ENCODE data around the gene REST.
A peak's percentile ranks its signal among the peaks of the same experiment; 100 is the strongest.
"Not testable (repeated sequence)": the region's sequence is repeated elsewhere in the genome, so short reads cannot be mapped to it uniquely, and the experiment has no call there.

Gene REST

GRCh38 chr4:56907489-56908205 is at the start of gene REST:
REST (plus strand) TSS chr4:56907900; CDS start chr4:56910639, 2,739 bp downstream.
- peak; percentile 81 for DNase-seq

DNA sequence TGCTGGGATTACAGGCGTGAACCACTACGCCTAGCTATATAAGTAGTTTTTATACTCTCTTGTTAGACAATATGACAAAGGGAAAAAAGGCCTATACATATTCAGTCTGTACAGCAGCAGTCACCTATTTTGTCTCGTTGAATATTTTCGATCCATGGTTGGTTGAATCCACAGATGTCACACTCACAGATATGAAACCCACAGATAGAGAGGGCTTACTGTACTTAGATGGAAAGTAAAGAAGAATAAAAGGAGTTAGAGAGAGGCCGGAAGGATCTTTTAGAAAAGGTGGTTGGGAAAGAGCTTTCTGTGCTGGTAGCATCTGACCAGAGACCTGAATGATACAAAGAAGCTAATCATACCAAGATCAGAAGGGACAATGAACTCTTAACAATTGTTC is 47.9 kb upstream of the REST start:
- no peak for DNase-seq

- no peak for DNase-seq
Observed at GRCh38 chr4:56860781-56861180, 46.9 kb upstream of the REST start.

- DNase-seq: no peak
Observed at GRCh38 chr4:56861360-56861759, 46.3 kb upstream of the REST start.

DNA sequence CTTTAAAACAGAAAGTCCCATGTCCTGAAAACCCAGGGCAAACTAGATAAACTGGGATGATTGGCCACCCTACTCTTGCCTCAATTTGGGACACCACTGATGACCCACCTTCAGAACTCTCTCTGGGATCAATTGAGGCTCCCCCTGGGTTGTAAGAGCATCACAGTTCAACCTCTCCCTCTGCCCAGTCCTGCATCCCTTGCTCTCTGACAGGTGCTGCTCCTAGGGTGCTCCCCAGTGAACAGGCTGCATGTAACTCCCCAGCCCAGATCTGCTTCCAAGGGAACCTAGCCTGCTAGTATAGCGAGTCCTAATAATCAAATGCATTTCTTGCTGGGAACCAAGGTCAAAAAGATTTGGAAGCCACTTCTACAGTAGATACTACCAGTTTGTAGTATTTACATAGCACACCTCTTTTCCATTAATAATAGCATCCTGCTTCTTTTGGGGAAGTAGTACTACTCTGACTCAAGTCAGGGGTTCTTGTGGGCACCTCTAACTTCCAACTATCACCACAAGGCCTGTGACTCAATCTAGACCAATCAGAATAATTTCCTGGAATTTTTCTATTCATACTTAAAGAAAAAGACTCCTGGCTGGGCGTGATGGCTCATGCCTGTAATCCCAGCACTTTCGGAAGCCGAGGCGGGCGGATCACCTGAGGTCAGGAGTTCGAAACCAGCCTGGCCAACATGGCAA is 44.1 kb upstream of the REST start:
- no peak for DNase-seq

GRCh38 chr4:56870946-56871345 is 36.8 kb upstream of the REST start:
- no peak for DNase-seq

GRCh38 chr4:56871371-56871866 is 36.3 kb upstream of the REST start:
- DNase-seq: no peak

DNA sequence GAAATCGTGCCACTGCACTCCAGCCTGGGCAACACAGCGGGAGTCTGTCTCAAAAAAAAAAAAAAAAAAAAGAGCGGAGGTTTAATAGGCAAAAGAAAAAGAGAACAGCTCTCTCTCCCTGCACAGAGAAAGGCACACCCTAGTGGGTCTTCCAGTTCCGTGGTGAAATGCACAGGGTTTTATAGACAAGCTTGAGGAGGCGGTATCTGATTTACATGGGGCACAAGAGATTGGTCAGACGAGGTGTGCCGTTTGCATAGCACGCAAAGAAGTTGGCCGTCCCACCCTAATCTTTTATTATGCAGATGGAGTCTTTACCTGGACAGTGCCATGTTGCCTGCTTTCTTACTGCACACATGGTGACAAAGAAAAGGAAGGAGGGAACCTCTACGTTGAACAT is 33.5 kb upstream of the REST start:
- DNase-seq: no peak

DNA sequence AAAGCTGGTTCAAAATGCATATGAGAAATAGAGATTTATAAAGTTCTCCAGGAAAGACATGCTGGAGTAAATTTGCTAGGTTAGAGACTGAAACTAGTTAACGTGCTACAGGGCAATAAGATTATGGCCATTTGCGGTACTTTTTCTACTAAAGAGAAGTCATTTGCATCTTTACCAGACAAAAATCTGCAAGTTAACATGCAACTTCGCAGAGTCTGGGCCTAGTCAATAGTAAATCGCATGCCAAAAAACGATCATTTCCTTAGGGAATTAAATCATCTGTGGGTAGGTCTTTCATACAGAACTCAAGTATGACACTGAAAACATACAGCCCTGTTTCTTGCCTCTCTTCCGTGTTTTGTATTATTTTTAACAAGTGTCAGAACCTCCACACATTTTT is 32.8 kb upstream of the REST start:
- DNase-seq: no peak

- no peak for DNase-seq
Observed at GRCh38 chr4:56876264-56876663, 31.4 kb upstream of the REST start.

DNA sequence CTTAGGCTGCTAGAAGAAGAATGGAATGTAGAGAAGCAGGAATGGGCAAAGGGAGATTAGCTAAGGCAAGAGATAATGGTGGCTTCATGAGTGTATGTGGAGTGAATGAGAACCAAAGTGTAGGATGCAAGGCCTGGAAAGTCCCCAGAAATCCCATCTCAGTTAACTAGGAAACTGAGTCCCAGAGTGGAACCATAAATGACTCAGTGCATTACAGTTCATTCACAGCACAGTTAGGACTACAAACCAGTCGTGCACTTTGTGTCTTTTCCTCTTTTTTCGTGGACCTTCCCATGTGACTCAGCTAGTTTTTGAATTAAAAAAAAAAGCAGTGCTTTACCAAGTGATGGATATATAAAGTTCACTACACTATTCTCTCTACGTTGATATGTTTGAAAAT is 27.7 kb upstream of the REST start:
- DNase-seq: no peak

- no peak for DNase-seq
Observed at GRCh38 chr4:56880572-56880971, 27.1 kb upstream of the REST start.

DNA sequence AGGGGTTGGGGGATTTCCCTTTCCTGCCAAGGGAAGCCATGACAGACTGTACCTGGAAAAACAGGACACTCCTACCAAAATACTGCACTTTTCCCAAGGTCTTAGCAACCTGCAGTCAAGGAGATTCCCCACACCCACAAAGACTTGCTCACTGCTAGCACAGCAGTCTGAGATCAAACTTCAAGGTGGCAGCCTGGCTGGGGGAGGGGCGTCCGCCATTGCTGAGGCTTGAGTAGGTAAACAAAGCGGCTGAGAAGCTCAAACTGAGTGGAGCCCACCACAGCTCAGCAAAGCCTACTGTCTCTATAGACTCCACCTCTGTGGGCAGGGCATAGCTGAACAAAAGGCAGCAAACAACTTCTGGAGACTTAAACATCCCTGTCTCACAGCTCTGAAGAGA is 23.2 kb upstream of the REST start:
- not testable (repeated sequence) for DNase-seq

- no peak for DNase-seq
Observed at GRCh38 chr4:56892691-56893090, 15.0 kb upstream of the REST start.

DNA sequence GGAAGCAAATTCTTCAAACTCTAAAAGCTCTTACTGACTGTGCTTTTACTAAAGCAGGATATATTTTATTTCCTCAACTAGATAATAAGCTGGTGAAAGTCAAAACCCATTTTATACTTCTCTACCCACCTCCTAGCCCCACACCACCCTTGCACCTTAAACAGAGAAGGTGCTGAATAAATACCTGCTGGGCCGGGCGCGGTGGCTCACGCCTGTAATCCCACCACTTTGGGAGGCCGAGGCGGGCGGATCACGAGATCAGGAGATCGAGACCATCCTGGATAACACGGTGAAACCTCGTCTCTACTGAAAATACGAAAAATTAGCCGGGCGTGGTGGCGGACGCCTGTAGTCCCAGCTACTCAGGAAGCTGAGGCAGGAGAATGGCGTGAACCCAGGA is 9.9 kb upstream of the REST start:
- not testable (repeated sequence) for DNase-seq

DNA sequence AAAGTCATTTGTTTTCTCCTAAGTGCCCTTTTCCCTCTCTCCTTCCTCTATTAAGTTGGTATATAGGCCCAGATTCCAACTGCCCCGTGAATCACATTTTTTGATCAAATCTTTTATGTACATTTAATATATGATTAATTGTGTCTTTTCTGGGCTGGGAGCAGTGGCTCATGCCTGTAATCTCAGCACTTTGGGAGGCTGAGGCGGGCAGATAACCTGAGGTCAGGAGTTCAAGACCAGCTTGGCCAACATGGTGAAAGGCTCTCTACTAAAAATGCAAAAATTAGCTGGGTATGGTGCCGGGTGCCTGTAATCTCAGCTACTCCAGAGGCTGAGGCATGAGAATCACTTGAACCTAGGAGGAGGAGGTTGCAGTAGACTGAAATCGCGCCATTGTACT is 7.5 kb upstream of the REST start:
- DNase-seq: not testable (repeated sequence)

- DNase-seq: no peak
Observed at GRCh38 chr4:56902703-56903102, 5.0 kb upstream of the REST start.

DNA sequence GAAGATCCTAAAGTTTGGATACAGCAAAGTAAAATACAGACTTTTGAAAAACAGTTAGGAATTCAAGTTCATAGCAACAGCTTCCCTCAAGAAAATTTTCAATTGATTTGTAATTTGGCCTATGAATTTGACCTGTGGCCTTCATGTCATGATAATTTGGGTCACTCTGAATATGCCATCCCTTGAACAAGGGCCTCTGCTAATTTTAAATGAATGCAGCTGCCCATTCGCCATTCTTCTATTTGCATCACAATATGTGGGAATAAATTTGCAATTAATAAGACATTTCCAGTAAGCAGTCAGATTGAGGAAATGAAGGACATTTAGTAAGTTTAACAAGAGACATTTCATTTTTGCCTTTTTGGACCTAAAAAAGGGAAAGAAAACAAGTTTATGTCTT is 1.9 kb upstream of the REST start:
- DNase-seq: no peak

DNA sequence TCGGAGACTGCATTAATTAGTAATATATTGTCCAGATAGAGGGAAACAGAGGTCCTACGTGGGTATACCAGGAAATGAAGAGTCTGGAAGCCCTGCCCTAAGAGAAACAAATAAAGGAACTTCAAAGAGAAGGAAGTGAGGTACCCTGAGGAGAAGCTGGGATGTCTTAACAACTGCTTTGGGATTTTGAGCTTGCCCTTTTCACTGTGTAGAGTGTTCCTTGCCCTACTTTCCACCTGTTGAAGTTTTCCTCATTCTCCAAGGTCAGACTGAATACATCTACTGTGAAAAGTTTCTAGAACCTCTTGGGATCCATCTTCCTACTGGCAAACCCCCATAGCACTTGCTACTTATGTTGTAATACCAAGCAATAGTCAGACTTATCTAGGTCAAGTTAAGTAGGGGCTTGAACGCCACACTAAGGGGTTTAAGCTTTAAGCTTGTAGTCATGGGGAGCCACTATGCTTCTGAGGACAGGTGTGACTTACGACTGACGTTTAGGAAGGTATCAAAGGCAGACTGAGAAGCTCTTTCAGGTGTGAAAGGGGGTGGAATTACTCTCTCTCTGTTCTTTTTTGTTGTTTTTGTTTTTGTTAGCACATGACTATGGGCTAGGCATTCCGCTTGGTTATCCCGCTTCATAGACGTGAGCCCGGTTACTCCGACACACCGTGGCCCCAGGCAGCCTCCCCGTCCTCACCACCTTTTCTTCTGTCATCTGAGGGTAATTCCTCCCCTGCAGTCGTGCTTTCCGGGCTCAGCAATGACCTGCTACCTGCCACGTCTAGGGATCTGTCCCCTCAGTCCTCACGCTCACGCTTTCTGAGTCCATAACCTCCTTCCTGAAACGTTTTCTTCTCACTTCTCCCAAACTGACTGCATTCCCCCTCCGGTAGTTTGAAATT is 959 bp upstream of the REST start:
- peak; percentile 18 for DNase-seq

- DNase-seq: peak; percentile 74
Observed at GRCh38 chr4:56908206-56909085, 746 bp downstream of the REST start.

DNA sequence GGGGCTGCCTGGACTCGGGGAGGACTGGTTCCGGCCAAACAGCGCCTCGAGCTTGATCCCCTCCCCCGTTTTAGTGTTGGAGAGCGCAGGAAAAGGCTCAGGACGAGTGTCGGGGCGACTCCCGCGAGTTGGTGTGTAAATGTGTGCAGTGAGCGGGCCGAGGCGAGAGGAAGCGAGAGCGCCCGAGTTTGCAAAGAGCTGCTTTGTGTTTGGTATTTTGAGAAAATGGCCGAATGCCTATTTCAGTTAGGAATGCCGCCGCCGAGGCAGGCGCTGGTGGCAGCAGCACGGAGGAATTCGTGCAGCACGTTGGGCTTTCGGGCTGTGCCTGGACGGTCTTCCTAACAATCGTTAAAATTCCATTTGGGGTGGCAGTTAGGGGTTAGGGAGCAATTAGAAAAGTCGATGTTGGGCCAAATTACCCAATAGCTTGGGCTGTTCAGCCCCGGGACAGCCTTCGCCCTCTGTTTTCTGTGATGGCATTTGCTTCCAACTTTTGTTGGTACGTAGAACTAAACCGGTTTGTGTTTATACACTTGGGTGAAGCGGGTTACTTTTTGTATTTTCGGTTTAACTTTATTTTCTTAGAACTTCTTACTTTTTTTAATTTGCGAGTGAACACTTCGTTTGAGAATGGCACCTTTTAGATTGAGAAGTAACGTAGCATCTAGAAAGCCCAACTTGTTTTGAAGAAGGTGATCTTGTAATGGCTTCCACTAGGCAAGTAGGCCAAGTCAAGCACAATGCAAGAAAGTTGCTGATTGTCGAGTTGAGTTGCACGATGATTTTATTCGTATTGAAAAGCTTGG is 1.6 kb downstream of the REST start:
- DNase-seq: no peak

Measured in activated CD8-positive, alpha-beta memory T cell treated with anti-CD3 and anti-CD28 coated beads, Interleukin-2, amount 50 U/mL, for 4 hours (primary cell).